ENCODE measurements around the gene PI4K2A. TPM values are rescaled to one million over a fixed set of nuclear protein-coding genes. Genes with fewer than 3 reads are reported as not detected.

Gene PI4K2A
- total and polyA plus RNA-seq, 2 donors (not counting 3 experiments of a cell fraction or from before 2014, with no cell fraction given) = 20.4 to 24.6 TPM

- H3K4me1 ChIP-seq (ENCODE audit: control insufficient read depth, extremely low read depth, insufficient read depth, low read length) = peaks cover 25% of the 10 kb centered on the region
- intact Hi-C loops (cut with micrococcal nuclease) (no loop called here), dilution Hi-C loops (cut with MboI; ENCODE audit: extremely low pct_ligation_motif_present, low sequenced_read_pairs) (no loop called here)
- H4K20me1 ChIP-seq (replicated peaks; ENCODE audit: control insufficient read depth, extremely low read depth, insufficient read depth, low read length) = no peaks in the 10 kb centered on the region
- BruUV-seq (replicated peaks) = no TSS peak
- ChIA-PET CTCF (interaction anchor here (0.5 kb wide), 1 partner anchor 18 kb away, joined by 3 read pairs; no protein-coding TSS in a partner anchor), POLR2A (no interaction called here)
- no peak overlapping the region for H3K4me2 ChIP-seq (ENCODE audit: insufficient read depth, low read length)
- no peaks in the 10 kb centered on the region for H3K9me3 ChIP-seq (replicated peaks; ENCODE audit: control insufficient read depth, insufficient read depth, low read length)
- TF ChIP-seq MYC (IDR thresholded peaks at IDR 0.05; ENCODE audit: low read depth, low read length) = no peak
- no peak for TF ChIP-seq JUN (IDR thresholded peaks at IDR 0.05; ENCODE audit: borderline replicate concordance, insufficient read depth, insufficient read length, low read depth)
- TF ChIP-seq, protein P1, sequence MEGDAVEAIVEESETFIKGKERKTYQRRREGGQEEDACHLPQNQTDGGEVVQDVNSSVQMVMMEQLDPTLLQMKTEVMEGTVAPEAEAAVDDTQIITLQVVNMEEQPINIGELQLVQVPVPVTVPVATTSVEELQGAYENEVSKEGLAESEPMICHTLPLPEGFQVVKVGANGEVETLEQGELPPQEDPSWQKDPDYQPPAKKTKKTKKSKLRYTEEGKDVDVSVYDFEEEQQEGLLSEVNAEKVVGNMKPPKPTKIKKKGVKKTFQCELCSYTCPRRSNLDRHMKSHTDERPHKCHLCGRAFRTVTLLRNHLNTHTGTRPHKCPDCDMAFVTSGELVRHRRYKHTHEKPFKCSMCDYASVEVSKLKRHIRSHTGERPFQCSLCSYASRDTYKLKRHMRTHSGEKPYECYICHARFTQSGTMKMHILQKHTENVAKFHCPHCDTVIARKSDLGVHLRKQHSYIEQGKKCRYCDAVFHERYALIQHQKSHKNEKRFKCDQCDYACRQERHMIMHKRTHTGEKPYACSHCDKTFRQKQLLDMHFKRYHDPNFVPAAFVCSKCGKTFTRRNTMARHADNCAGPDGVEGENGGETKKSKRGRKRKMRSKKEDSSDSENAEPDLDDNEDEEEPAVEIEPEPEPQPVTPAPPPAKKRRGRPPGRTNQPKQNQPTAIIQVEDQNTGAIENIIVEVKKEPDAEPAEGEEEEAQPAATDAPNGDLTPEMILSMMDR (IDR thresholded peaks at IDR 0.05; ENCODE audit: extremely low read depth in 1 of 2, insufficient read depth in 1 of 2, low read depth in 1 of 2, low read length in 2 of 2) = no peak
- TF ChIP-seq GATA2 (IDR thresholded peaks at IDR 0.05; ENCODE audit: insufficient read depth, insufficient read length, low read depth, low read length) = no peak
- TF ChIP-seq EZH2 (IDR thresholded peaks at IDR 0.05; ENCODE audit: borderline replicate concordance, low read depth, low read length, severe bottlenecking) = no peak
- TF ChIP-seq FOS (IDR thresholded peaks at IDR 0.05; ENCODE audit: borderline replicate concordance, insufficient read depth, low read length) = no peak
- TF ChIP-seq POLR2AphosphoS5 (IDR thresholded peaks at IDR 0.05; ENCODE audit: insufficient read depth, low read depth, low read length) = no peak
- TF ChIP-seq, protein P2, sequence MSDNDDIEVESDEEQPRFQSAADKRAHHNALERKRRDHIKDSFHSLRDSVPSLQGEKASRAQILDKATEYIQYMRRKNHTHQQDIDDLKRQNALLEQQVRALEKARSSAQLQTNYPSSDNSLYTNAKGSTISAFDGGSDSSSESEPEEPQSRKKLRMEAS (IDR thresholded peaks at IDR 0.05; ENCODE audit: insufficient read depth, insufficient read length) = no peak
- no peak for TF ChIP-seq POLR2A (IDR thresholded peaks at IDR 0.05; ENCODE audit: low read depth, low read length)
- H3K27me3 ChIP-seq (ENCODE audit: control insufficient read depth in 2 of 2, insufficient read depth in 2 of 2, low read length in 2 of 2) = no peaks in the 10 kb centered on the region
- FAIRE-seq = no peak
- H2AFZ ChIP-seq (ENCODE audit: low read depth, low read length) = no peak overlapping the region
- no peak overlapping the region for H3K27ac ChIP-seq (ENCODE audit: insufficient read depth, low read depth, low read length)
- H3K79me2 ChIP-seq (ENCODE audit: control insufficient read depth, insufficient read depth, low read length) = peaks cover 18% of the 10 kb centered on the region
- DNase-seq (ENCODE audit: low read depth, low spot score) = no peak
- H3K4me3 ChIP-seq (replicated peaks in 1 of 3; ENCODE audit: insufficient read depth in 1 of 3, low read depth in 1 of 3, low read length in 3 of 3) = no peak overlapping the region
- H3K9ac ChIP-seq (replicated peaks; ENCODE audit: extremely low read depth, insufficient read depth, low read length) = no peak overlapping the region
- peaks cover 0 to 6% of the 10 kb centered on the region in 2 experiments for H3K36me3 ChIP-seq (ENCODE audit: control insufficient read depth in 2 of 2, extremely low read depth in 1 of 2, insufficient read depth in 2 of 2, low read length in 2 of 2)
- no peaks in the 10 kb centered on the region for H3K9me1 ChIP-seq (replicated peaks; ENCODE audit: control insufficient read depth, extremely low read depth, insufficient read depth, low read length)
Measured at GRCh38 chr10:97644936-97645335, 4.5 kb downstream of the PI4K2A start.

Measured in endothelial cell of umbilical vein (primary cell).